Sigmoid colon (tissue), 7 donors: Measurements from ENCODE around the gene PARD3. TPM values are rescaled to one million over a fixed set of nuclear protein-coding genes. Genes with fewer than 3 reads are reported as not detected.
"Not testable (repeated sequence)": the region's sequence is repeated elsewhere in the genome, so short reads cannot be mapped to it uniquely, and the experiment has no call there.

Experiments
- DNase-seq: peaks from one replicate; pipeline ENCODE4 v3.0.0-alpha.2; 2019
- H3K27ac ChIP-seq, 4 donors: fragments of 200-600 bp; sonication (generic); one replicate each; pipeline ENCODE4 v1.5.1; 2016 to 2019; ENCODE audit warnings: mild to moderate bottlenecking in 1 of 4
- H3K27me3 ChIP-seq, 3 donors: fragments of 200-600 bp; sonication (generic); one replicate each; pipeline ENCODE4 v1.5.1; 2019; ENCODE audit warnings: mild to moderate bottlenecking in 1 of 3
- H3K36me3 ChIP-seq, 4 donors: fragments of 200-600 bp; sonication (generic); one replicate each; pipeline ENCODE4 v1.5.1; 2016 to 2019
- H3K4me1 ChIP-seq, 4 donors: fragments of 200-600 bp; sonication (generic); one replicate each; pipeline ENCODE4 v1.5.1; 2017 to 2019
- H3K4me3 ChIP-seq, 4 donors: fragments of 200-600 bp; sonication (generic); one replicate each; pipeline ENCODE4 v1.5.1; 2017 to 2019; ENCODE audit warnings: mild to moderate bottlenecking in 2 of 4, moderate library complexity in 1 of 4
- H3K9me3 ChIP-seq, 4 donors: fragments of 200-600 bp in 3 of 4; sonication (generic) in 3 of 4; one replicate each; pipeline versions ENCODE4 v1.5.1 to v1.6.1; 2013 to 2019
- CTCF ChIP-seq, 4 experiments: fragments of 450-650 bp in 3 of 4; fragments of 200-600 bp in 1 of 4; IDR thresholded peaks; one replicate each; pipeline ENCODE4 v1.5.1; 2016 to 2019; ENCODE audit warnings: antibody characterized with exemption in 4 of 4, mild to moderate bottlenecking in 3 of 4, moderate library complexity in 2 of 4
- EP300 ChIP-seq, 4 donors: sonication (generic); formaldehyde crosslinking; IDR thresholded peaks; one replicate each; pipeline ENCODE4 v1.6.1; 2017; ENCODE audit warnings: antibody characterized with exemption in 4 of 4
- POLR2A ChIP-seq, 2 donors: fragments of 450-650 bp; IDR thresholded peaks; one replicate each; pipeline ENCODE4 v1.6.1; 2016; ENCODE audit warnings: antibody characterized with exemption in 2 of 2, mild to moderate bottlenecking in 2 of 2, moderate library complexity in 2 of 2
- POLR2AphosphoS5 ChIP-seq, 4 donors: sonication (generic); formaldehyde crosslinking; IDR thresholded peaks; one replicate each; pipeline ENCODE4 v1.6.1; 2017; ENCODE audit warnings: antibody characterized with exemption in 4 of 4
- WGBS, 2 donors: extraction: QIAGEN DNeasy Blood & Tissue Kit; methylation state at CpG; one replicate each; pipeline ENCODE4 v1.1.7; 2013; 5-methylcytosine and 5-hydroxymethylcytosine counted together
- intact Hi-C: fragments of 100-400 bp; cut with DNase I; formaldehyde crosslinking; loops from one replicate; pipeline ENCODE4 v1.15.1; 2023
- polyA plus RNA-seq, 3 donors: library from polyadenylated mRNA; stranded (reverse); fragments of 200-250 nt; gene quantifications; one replicate each; pipeline ENCODE4 v1.2.3, GENCODE V29; 2013
- total RNA-seq, 4 donors: library from RNA; depleted of rRNA; stranded (reverse); fragments of >200 nt; gene quantifications; one replicate each; pipeline ENCODE4 v1.1.0, GENCODE V29; 2016
- donor health status: healthy with polysubstance abuse.
- donor health status: Bipolar disorder and iron deficiency.
- donor health status: healthy.

PARD3 gene
- total and polyA plus RNA-seq, 7 donors = 17.5 to 96.4 (median 75.9) TPM

- intact Hi-C loops = no loop called here
- no peak overlapping the region for H3K27ac ChIP-seq
These were observed 422.4 kb downstream of the PARD3 start for GRCh38 chr10:34392641-34393170.

GRCh38 chr10:34391168-34391567 is 423.9 kb downstream of the PARD3 start:
- H3K9me3 ChIP-seq, H3K27ac ChIP-seq, H3K36me3 ChIP-seq, DNase-seq, H3K27me3 ChIP-seq, intact Hi-C loops, H3K4me3 ChIP-seq: not testable (repeated sequence)
- peaks cover 0 to 31% (median 9%) of the 10 kb centered on the region in 4 donors for H3K4me1 ChIP-seq
- 83 to 90% methylated on average over 3 of the region's 3 CpGs for WGBS, 2 donors

More at GRCh38 chr10:34392641-34393170, 422.4 kb downstream of the PARD3 start:
- H3K4me1 ChIP-seq = peaks cover 0 to 21% (median 9%) of the 10 kb centered on the region in 4 donors
- no peak overlapping the region for H3K4me3 ChIP-seq
- no peak for DNase-seq
- TF ChIP-seq POLR2A (IDR thresholded peaks at IDR 0.05) = no peak
- no peak for TF ChIP-seq CTCF (IDR thresholded peaks at IDR 0.05)
- TF ChIP-seq POLR2AphosphoS5 (IDR thresholded peaks at IDR 0.05) = no peak
- no peak for TF ChIP-seq EP300 (IDR thresholded peaks at IDR 0.05)
- H3K36me3 ChIP-seq = peaks cover 0 to 4% (median 0%) of the 10 kb centered on the region in 4 donors
- no peaks in the 10 kb centered on the region for H3K9me3 ChIP-seq
- H3K27me3 ChIP-seq = no peaks in the 10 kb centered on the region

- Histone ChIP-seq H3K9me3 (no peaks in the 10 kb centered on the region), H3K4me1 (peaks cover 0 to 31% (median 9%) of the 10 kb centered on the region in 4 donors), H3K4me3 (no peak overlapping the region), H3K27ac (no peak overlapping the region), H3K27me3 (no peaks in the 10 kb centered on the region), H3K36me3 (no peaks in the 10 kb centered on the region)
- DNase-seq = no peak
- 93 to 96% methylated on average over 3 of the region's 3 CpGs for WGBS, 2 donors
- TF ChIP-seq CTCF (IDR thresholded peaks at IDR 0.05) = no peak
- no peak for TF ChIP-seq EP300 (IDR thresholded peaks at IDR 0.05)
- no peak for TF ChIP-seq POLR2A (IDR thresholded peaks at IDR 0.05)
- TF ChIP-seq POLR2AphosphoS5 (IDR thresholded peaks at IDR 0.05) = no peak
- intact Hi-C loops = no loop called here
These were observed 425.3 kb downstream of the PARD3 start for GRCh38 chr10:34389801-34390200.

- Histone ChIP-seq H3K36me3 (peaks cover 0 to 9% (median 2%) of the 10 kb centered on the region in 4 donors), H3K27me3 (no peaks in the 10 kb centered on the region), H3K27ac (no peak overlapping the region), H3K4me1 (peaks cover 0 to 36% (median 9%) of the 10 kb centered on the region in 4 donors), H3K9me3 (no peaks in the 10 kb centered on the region), H3K4me3 (no peak overlapping the region)
- intact Hi-C loops = no loop called here
- no peak for TF ChIP-seq CTCF (IDR thresholded peaks at IDR 0.05)
- no peak for TF ChIP-seq POLR2A (IDR thresholded peaks at IDR 0.05)
- 91 to 92% methylated on average over 3 of the region's 3 CpGs for WGBS, 2 donors
- DNase-seq = no peak
These were observed 428.2 kb downstream of the PARD3 start for GRCh38 chr10:34386921-34387320.

GRCh38 chr10:34384372-34384771 is 430.7 kb downstream of the PARD3 start:
- intact Hi-C loops = no loop called here
- Histone ChIP-seq H3K36me3 (peaks cover 0 to 9% (median 2%) of the 10 kb centered on the region in 4 donors), H3K4me1 (peaks cover 0 to 31% (median 9%) of the 10 kb centered on the region in 4 donors), H3K9me3 (no peaks in the 10 kb centered on the region), H3K4me3 (no peak overlapping the region), H3K27me3 (no peaks in the 10 kb centered on the region), H3K27ac (no peak overlapping the region)
- no peak for TF ChIP-seq POLR2A (IDR thresholded peaks at IDR 0.05)
- WGBS, 2 donors = 87 to 90% methylated on average over 4 of the region's 4 CpGs
- no peak for DNase-seq

GRCh38 chr10:34382626-34383025 is 432.5 kb downstream of the PARD3 start:
- intact Hi-C loops = no loop called here
- no peak for DNase-seq

More at GRCh38 chr10:34382626-34383025, 432.5 kb downstream of the PARD3 start:
- no peaks in the 10 kb centered on the region for H3K27me3 ChIP-seq
- no peaks in the 10 kb centered on the region for H3K9me3 ChIP-seq
- H3K27ac ChIP-seq = no peak overlapping the region
- WGBS, 2 donors = 95 to 96% methylated on average over 10 of the region's 10 CpGs
- H3K36me3 ChIP-seq = peaks cover 0 to 13% (median 2%) of the 10 kb centered on the region in 4 donors
- peaks cover 0 to 14% (median 0%) of the 10 kb centered on the region in 4 donors for H3K4me1 ChIP-seq
- H3K4me3 ChIP-seq = no peak overlapping the region
- TF ChIP-seq POLR2A (IDR thresholded peaks at IDR 0.05) (no peak), CTCF (IDR thresholded peaks at IDR 0.05) (no peak), EP300 (IDR thresholded peaks at IDR 0.05) (no peak), POLR2AphosphoS5 (IDR thresholded peaks at IDR 0.05) (no peak)
